HG03097 (cell line): ENCODE results near the gene EEF1E1.

Experiments
- ATAC-seq: cut with Tn5 transposase; IDR thresholded peaks from one replicate; pipeline ENCODE4 v1.9.1; 2021; ENCODE audit not compliant: unreplicated experiment, low FRiP score

Gene EEF1E1

DNA sequence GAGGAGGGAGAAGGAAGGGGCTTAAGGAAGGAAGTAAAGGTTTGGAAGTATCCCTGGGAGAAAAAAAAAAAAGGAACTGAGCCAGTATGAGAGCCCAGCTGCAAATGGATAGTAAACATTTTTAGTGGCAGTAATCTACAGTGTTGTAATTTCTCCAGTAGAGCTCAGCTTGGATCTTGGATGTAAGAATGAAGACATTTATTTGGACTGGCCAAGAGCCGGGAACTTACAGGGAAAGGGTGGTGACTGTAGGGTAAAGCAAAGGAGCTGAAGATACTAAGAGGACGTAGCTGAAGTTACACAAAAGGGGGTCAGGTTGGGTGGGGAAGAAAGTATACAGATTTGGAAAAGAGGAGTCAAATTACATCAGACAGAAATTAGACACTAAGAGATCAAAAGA, 13.5 kb downstream of the EEF1E1 start:
- no peak for ATAC-seq

DNA sequence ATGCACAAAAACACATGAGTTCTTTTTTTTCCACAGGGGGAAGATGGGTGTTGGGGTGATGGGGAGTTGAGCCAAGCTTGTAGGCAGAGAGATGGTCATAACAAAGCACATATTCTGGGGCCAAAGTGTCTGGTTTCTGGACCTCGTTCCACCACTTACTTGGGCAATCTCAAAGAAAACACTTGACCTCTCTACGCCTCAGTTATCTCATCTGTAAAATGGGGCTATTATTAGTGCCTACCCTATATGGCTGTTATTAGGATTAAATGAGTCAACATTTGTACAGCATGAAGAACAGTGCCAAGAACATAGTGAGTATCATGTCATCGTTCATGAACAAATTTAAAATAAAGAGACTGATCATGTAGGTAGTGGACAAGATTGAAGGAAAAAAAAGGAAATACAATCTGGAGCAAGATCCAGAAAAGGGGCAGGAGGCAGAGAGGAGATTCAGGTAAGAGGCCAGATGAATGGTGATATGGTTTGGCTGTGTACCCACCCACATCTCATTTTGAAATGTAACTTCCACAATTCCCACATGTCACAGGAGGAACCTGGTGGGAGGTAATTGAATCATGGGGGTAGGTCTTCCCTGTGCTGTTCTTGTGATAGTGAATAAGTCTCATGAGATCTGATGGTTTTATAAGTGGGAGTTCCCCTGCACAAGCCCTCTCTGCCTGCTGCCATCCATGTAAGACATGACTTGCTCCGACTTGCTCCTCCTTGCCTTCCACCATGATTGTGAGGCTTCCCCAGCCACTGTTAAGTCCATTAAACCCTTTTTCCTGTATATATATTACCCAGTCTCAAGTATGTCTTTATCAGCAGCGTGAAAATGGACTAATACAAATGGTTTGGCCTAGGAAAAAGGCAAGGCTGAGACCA, 14.2 kb downstream of the EEF1E1 start:
- ATAC-seq = no peak

DNA sequence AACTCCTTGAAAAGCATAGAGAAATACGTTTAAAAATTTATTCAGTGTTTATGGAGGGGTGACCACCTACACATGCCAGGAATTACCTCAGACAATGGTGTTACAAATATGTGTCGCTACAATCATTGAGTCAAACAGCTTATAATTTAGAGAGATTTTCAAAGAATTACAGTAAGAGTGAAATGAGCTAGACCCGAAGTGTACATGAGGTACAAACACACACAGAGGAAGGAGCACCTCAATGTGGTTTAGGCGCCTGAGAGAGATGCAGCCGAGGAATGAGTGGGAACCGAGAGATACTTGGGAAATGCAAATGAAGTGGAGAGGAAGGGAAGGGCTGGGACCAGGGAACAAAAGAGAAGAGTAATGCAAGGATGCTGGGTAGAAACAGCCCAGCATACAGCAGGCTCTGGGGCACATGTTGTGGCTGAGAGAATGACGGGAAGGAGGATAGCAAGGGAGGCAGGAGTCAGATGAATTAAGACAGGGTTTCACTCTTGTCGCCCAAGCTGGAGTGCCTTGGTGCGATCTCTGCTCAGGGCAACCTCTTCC, 15.5 kb downstream of the EEF1E1 start:
- no peak for ATAC-seq

DNA sequence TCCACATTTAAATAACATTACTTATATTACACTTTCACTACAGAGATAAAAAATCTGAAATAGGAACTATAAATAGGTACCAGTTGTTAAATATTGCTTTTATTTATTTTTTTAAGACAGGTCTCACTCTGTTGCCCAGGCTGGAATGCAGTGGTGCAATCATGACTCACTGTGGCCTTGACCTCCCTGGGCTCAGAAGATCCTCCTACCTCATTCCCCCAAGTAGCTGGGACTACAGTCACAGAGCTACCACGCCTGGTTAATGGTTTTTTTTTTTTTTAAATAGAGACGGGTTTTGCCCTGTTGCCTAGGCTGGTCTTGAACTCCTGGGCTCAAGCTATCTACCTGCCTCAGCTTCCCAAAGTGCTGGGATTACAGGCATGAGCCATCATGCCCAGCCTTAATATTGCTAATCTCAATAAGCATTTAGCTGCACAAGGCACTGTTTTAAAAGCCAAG, 17.3 kb downstream of the EEF1E1 start:
- ATAC-seq = no peak

DNA sequence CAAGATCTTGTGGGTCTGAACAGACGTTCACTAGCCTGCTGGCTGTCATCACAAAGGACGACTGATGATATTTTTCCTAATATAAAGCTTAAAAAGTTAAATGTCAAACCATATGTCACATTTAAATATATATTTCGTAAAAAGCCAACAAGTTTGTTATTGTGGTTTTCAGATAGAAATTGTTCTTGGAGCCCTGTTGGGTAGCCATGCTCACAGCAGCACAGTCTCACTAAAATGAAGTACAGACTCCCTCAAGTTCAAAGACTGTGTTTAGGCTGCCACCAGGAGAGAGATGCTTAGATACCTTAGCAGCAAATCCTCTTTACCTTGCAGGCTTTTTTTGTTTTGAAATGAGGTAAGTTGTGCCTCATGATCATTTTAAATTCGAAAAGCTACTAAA, 17.8 kb downstream of the EEF1E1 start:
- ATAC-seq = no peak

DNA sequence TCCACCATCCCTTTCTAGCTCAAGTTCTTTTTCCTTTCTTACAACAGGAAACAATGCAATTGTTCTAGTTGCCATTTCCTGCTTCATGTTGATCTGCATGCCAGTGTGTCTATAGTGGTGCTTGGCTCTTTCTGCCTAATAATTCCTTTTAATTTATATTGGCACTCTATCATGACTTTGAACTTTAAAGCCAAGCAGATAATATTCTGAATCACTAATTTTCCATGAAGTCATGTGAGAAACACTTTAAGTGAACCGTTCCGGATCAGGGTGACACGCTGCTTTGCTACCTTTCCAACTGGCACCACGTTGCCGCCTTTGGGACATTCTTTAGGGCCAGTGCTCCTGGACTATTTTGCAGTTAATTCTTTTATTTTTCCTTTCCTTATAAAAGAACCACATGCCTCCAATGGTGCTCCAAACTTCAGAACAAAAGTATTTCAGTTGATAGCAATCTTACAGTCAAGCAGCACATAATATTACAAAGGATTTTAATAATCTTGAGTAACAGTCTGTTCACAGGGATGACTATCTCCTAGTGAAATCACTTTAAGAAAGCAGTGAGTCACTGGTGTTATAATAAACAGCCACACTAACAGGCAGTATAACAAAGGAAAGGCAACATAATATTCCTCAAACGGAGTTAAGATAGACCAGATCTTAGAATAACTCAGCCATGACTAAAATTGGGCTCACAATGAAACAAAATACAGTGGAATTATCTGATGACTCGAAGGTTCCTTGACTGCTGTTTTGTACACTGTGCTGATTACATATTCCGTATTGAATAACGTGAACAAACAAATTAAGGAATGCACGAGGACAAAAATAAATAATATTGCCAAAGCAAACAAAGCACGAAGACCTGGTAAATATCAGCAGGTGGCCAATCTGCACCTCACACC, 19.1 kb downstream of the EEF1E1 start:
- no peak for ATAC-seq

DNA sequence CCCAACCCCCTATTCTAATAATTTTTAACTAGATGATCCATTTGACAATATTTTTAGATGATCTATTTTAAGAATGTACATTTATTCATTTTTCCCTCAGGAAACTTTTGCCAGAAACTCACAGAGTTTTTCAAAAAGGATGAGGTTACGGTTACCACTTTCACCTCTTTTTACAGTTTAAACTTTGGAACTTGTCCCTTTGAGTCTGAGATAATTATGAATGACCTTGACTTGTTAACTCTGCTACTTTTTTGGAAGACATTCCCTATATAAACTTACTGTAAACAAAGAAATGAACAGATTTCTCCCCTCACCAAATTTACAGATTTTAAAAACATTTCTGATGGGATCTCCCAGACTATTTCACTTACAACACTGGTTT, 19.8 kb downstream of the EEF1E1 start:
- ATAC-seq = no peak

DNA sequence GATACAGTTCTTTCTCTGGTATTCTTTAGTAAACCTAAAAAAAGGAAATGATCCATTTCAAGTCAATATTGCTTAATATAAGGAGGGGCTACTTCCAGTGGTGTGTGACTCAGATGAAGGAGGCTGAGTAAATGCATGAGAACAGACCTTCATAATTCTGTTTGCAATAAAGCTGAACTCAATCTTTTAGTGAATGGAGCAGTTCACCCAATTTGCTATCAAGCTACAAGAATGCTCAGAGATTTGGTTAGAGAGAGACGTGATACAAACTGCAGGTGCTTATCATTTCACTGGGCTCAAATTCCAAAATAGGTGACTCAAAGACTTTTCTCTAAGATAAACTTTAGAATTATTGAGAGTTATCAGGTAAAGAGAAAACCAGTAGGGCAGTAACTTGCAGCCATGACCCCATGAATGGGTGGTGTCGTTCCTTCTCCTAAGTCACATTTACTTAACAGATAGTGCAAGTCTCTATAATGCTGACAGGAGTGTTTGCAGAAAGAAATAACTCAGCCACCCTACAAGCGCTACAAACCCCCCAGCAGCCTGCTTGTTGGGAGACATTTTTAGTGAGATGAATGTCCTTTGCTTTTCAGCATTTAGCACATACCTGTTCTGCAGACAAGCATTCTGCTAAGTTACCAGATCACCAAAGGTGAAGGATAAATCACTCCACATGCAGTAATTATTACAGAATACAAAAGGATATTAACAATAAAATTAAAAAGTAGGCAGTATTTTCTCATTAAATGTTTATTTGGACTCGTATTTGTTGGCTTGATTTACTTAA, 21.8 kb downstream of the EEF1E1 start:
- ATAC-seq = no peak

DNA sequence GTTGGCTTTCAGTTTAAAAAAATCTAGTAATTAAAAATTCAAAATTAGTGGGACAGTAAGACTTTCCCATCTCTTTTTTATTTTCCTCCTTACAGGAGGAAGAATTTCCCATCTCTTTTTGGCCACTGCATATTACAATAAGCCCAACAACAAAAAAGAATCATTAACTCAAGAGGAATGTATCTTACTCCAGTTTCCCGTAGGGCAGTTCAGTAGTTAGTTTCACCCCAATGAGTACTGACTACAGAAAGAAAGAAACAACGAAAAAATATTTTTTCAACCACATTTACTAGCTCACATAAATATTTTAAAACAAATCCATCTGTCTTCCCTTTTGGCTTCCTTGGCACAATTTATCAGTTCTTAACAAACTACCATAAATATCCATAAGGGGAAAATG, 23.2 kb downstream of the EEF1E1 start:
- ATAC-seq = no peak

DNA sequence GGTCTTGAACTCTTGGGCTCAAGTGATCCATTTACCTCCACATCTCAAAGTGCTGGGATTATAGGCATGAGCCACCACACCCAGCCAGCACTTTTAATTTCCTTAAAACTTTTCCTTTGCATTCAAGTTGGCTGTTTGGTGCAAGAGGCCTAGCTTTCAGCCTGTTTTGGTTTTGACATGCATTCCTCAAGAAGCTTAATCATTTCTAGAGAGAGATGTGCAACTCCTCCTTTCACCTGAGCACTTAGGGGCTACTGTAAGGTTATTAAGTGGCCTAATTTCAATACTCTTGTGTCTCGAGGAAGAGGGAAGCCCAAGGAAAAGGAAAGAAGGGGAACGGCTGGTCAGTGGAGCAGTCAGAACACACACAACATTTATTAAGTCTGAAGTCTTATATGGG, 24.4 kb downstream of the EEF1E1 start:
- no peak for ATAC-seq

DNA sequence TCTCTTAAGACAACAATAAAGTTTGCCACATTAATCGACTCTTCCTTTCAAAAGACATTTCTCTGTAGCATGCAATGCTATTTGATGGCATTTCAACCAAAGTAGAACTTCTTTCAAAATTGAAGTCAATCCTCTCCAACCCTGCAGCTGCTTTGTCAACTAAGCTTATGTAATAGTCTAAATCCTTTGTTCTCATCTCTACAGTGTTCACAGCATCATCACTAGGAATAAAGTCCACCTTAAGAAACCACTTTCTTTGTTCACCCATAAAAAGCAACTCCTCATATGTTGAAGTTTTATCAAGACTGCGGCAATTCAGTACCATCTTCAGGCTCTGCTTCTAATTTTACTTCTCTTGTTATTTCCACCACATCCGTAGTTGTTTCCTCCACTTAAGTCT, 26.6 kb downstream of the EEF1E1 start:
- ATAC-seq = no peak

DNA sequence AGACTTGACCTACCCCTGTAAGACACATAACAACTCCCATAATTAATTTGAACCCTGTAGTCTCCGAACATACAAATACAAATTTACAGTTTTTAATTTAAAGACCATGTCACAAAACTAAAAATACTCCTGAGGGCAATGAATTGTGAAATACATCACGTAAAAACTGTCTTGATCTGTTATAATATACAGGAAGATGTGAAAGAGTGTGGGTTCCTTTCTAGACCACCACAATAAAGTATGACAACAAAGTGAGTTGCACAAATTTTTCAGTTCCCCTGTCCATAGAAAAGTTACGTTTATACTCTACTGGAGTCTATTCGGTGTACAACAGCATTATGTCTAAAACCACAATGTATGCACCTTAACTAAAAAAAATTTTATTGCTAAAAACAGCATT, 27.2 kb downstream of the EEF1E1 start:
- ATAC-seq = no peak

DNA sequence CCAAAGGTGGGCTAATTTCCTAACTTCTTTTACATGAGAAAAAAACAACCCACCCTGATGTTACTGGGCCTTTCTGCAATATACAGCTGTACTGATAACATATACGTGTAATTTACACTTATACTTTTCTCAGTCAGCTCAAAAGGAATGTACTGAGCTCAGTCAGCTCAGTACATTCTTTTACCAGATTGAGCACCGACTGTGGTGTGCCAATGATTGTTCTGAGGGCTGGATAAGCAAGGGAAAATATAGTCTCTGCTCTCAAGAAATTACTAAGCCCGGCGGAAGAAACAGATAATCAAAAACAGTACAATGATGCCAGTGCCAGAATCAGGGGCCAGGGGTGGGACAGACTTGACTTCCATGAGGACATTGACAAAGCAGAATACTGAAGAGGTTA, 28.1 kb downstream of the EEF1E1 start:
- ATAC-seq = no peak

DNA sequence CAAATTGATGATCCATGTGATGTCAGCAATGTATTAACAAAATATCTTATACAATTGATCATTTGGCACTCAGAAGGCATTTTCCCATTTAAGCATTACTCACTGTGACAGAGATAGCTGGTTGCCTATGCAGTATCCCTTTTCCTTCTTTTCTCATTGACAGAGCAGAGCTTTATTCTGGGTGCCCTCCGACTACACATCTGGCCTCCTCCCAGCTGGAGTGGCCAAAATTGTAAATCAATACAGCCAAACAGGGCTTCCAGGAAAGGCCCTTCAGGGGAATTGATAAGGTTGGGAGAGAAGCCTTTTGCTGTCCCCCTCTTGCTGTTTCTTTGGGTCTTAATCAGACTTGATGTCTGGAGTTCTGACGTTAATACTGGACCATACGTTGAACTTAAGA, 28.6 kb downstream of the EEF1E1 start:
- ATAC-seq = no peak

DNA sequence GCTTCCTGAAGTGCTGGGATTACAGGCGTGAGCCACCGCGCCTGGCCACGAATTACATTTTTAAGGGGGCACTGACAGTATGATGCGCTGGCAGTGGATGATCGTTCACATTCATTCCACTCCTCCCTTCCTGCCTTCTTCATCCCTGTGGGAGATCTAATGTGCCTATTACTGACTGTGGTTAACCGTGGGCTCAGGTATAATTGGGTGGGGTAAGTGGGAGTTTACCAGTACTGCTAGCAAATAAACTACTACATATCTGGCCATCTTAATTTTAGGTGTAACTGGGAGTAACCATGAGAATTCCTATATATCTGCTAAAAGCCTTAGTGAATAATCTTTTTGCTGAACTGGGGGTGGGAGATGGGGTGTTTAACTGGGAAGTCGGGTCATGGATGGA, 31.6 kb downstream of the EEF1E1 start:
- ATAC-seq = no peak

DNA sequence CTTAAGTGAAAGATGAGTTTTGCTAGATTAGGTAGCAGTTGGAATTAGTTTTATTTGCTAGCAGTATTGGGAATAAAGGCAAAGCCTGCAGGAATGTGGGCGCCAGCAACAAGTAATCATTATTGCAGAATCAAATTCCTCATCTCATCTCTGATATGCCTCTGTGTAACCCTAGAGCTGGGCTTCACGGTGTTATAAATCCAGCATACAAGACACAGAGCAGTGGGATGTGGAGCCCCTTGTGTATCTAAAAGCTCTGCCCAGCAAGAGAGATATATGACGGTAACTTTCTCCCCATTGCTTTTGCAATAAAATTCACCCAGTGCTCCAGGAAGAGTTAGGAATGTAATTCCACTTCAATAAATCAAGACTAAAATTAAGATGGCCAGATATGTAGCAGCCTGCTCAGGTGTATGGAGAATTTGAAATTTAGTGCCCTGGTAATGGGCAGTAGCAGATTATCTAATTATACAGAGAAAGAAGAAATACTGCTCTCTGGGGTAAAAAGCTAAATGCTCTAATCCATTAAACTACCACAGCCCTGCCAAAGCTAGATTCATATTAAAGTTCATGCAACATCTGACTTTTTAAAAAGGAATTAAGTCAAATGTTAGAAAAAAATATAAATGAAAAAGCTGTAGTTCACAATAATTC, 32.6 kb downstream of the EEF1E1 start:
- ATAC-seq = no peak

DNA sequence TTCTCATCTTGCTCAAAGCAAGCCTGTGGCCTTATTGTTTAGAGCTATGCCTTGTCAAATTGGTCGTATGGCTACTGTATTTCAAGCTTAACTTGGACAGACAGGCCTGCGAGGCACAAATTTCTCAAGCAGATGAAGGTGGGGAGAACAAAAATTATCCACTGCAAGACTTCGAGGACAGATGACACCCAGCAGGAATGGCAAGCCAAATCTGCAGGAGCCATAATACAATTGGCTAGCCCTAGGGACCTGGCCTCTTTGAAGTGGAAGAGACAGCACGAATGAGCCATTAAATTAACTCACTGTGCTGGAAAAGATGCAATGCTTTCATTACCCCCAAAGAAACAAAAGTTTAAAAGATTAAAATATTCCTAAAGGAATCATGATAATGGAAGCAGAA, 33.2 kb downstream of the EEF1E1 start:
- ATAC-seq = no peak

DNA sequence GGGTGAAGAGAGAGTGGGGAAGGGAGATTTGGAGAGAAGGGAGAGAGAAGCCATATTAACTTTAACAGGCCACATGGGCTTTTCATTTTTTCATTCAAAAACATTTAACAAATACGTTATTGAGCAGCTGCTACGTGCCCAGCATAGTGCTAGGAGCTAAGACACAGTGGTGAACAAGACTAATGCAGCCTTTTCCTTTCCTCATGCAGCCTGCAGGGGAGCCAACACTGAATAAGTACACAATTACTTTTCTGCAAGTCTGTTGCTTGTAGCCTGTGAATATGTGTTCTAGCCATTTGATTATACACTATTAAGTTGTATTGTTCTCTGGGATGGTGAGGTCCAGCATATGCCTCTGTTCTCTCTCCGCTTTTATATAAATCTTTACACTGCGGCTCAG, 36.2 kb downstream of the EEF1E1 start:
- no peak for ATAC-seq

DNA sequence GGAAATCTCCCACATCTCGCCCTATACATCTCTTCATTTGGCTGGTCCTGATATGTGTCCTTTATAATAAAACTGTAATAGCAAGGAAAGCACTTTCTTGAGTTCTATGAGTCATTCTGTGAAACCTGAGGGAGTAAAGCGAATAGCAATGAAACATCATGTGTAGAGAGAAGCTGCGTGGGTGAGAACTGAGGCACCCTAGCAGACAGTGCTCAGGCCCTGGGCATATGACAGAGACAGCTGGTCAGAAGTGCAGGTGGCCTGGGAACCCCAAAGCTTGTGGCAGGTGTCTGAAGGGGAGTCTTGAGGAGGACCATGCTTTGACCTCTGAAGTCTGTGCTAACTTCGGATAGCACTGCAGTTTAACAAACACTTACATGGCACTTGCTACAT, 36.8 kb downstream of the EEF1E1 start:
- no peak for ATAC-seq
